Suprapubic skin (tissue), 3 donors: ENCODE data around the gene CDC42EP4.

Experiments
- POLR2A ChIP-seq, 2 donors: fragments of 450-650 bp; IDR thresholded peaks; one replicate each; pipeline ENCODE4 v1.6.1; 2017; ENCODE audit warnings: antibody characterized with exemption in 2 of 2, mild to moderate bottlenecking in 2 of 2, moderate library complexity in 2 of 2
- TF ChIP-seq, protein P1 (sequence below), 2 donors: fragments of 200-600 bp in 1 of 2; fragments of 450-650 bp in 1 of 2; sonication (generic) in 1 of 2; IDR thresholded peaks; one replicate each; pipeline ENCODE4 v1.5.1; 2016 to 2019; ENCODE audit warnings: antibody characterized with exemption in 2 of 2, mild to moderate bottlenecking in 1 of 2, moderate library complexity in 1 of 2

DNA sequence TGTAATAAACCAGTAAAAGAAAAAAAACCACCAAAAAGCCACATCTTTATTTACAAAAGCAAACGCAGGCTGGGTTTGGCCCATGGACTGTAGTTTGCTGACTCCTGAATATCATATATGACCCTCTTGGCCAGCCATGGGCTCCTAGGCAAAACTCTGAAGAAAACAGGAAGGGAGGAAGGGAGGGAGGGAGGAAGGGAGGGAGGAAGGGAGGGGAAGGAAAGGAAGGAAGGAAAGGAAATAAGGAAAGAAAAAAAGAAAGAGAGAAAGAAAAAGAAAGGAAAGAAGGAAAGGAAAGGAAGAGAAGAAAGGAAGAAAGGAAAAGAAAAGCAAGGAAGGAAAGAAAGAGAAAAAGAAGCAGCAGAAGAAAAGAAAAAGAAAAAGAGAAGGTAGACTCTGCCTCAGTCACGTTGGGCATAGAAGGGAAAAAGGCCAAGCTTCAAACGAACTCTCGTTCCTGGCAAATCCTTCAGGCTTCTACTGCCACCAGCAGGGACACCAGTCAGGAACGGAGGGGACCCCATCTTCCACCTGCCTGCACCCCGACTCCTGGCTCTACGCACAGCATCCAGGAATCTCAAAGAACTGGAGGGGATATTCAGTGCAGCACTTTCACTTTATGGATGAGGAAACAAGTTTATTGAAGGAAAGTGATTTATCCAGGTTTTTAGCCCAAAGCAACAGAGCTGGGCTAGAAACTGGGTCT is 22.1 kb downstream of the CDC42EP4 start:
- TF ChIP-seq, protein P1, sequence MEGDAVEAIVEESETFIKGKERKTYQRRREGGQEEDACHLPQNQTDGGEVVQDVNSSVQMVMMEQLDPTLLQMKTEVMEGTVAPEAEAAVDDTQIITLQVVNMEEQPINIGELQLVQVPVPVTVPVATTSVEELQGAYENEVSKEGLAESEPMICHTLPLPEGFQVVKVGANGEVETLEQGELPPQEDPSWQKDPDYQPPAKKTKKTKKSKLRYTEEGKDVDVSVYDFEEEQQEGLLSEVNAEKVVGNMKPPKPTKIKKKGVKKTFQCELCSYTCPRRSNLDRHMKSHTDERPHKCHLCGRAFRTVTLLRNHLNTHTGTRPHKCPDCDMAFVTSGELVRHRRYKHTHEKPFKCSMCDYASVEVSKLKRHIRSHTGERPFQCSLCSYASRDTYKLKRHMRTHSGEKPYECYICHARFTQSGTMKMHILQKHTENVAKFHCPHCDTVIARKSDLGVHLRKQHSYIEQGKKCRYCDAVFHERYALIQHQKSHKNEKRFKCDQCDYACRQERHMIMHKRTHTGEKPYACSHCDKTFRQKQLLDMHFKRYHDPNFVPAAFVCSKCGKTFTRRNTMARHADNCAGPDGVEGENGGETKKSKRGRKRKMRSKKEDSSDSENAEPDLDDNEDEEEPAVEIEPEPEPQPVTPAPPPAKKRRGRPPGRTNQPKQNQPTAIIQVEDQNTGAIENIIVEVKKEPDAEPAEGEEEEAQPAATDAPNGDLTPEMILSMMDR (IDR thresholded peaks at IDR 0.05), result no peak
- no peak for TF ChIP-seq POLR2A (IDR thresholded peaks at IDR 0.05)
